Activated CD8-positive, alpha-beta memory T cell treated with anti-CD3 and anti-CD28 coated beads for 4 hours (primary cell): Measurements from ENCODE around the gene ZNF414.
A peak's percentile ranks its signal among the peaks of the same experiment; 100 is the strongest.
"Not testable (repeated sequence)": the region's sequence is repeated elsewhere in the genome, so short reads cannot be mapped to it uniquely, and the experiment has no call there.

ENCODE experiments used
- DNase-seq, 2 donors: peaks; one replicate each; pipeline ENCODE4 v3.0.0-alpha.2; 2020; ENCODE audit warnings: low read depth in 2 of 2

ZNF414 gene

DNA sequence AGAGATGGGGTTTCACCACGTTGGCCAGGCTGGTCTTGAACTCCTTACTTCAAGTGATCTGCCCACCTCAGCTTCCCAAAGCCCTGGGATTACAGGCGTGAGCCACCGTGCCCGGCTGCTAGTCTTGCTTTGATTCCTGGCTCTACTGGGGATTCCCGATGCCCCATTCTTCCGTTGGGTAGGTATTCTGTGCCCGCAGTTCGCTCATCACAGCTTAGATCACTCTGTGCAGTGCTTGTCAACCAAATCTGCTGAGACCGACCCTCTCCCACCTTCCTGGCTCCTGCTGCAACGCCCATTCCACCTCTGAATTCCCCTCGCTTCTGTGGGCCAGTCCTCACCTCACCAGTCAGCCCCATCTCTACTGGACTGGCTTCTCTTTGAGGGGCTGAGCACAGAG is 4.6 kb upstream of the ZNF414 start:
- DNase-seq: no peak

DNA sequence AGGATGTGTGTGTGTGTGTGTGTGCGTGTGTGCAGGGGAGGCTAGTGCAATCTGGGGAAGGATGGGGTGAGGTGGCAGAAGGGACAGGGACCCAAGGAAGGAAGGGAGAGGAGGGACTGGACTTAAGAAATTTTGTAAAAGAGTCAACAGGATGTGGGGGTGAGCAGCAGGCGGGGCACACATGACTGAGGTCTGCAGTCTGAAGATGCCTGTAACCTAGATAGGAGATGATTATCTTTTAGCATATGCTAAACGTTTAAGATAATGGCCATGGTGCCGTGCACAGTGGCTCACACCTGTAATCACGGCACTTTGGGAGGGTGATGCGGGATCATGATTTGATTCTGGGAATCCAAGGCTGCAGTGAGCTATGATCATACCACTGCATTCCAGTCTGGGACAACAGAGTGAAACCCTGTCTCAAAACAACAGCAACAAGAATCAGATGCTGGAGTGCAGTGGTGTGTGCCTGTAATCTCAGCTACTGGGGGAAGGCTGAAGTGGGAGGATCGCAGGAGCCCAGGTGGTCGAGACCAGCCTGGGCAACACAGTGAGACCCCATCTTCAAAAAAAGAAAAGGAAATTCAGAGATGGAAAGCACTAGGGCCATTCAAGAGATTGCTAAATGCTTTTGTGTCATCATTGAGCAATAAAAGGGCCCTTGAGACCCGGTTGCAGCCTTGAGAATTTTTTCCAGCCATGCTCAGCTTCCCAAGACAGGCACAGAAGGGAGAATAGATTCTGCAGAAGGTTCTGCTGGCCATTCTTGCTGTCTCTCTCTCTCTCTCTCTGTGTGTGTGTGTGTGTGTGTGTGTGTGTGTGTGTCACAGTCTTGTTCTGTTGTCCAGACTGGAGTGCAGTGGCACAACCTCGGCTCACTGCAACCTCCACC is 3.8 kb upstream of the ZNF414 start:
- DNase-seq: no peak

DNA sequence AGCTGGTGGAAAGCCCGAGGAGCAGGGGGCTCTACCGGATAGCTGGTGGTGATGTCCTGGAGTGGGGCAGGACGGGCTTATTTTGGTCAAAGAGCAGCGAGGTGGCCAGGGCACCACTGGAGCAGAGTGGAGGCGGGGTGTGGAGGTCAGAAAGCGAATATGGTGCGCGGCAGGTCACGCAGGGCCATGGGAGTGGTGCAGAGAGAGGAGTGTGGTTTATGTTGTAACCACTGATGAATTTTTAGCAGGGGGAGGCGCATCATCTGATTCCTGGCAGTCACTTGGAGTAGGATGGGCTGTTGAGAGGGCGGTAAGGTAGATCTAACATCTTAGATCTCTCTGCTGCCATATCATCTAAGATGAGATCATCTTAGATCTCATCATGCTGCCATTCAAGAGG is 1.4 kb upstream of the ZNF414 start:
- DNase-seq: peak; percentile 10 to 42

GRCh38 chr19:8514505-8515009 is 590 bp upstream of the ZNF414 start:
- not testable (repeated sequence) for DNase-seq

DNA sequence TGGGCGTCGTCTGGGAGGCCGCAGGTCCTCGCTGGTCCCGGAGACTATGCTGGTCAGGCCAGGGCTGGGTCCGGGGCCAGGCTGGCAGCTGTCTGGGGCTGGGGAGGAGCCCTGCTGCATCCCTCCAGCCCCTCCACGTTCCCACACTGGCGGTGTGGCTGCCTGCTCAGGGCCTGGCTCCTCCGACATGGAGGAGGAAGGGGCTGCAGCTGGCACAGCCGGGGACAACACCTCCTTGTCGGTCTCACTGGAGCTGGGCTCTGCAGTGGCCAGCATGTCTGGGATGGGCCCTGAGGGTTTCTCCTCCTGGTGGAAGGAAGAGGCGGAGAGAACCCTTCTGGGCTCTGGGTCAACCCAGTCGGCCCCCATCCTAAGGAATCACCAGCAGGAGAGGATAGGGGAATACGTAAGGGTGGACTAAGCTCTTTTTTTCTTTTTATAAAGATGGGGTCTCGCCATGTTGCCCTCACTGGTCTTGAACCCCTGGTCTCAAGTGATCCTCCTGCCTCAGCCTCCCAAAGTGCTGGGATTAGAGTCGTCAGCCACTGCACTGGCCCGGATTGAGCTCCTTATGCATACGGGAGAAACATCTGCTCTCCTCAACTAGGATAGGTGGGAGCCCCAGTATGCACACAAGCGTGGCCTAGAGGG is 806 bp downstream of the ZNF414 start:
- no peak for DNase-seq

GRCh38 chr19:8512115-8512967 is 1.6 kb downstream of the ZNF414 start:
- DNase-seq: no peak

DNA sequence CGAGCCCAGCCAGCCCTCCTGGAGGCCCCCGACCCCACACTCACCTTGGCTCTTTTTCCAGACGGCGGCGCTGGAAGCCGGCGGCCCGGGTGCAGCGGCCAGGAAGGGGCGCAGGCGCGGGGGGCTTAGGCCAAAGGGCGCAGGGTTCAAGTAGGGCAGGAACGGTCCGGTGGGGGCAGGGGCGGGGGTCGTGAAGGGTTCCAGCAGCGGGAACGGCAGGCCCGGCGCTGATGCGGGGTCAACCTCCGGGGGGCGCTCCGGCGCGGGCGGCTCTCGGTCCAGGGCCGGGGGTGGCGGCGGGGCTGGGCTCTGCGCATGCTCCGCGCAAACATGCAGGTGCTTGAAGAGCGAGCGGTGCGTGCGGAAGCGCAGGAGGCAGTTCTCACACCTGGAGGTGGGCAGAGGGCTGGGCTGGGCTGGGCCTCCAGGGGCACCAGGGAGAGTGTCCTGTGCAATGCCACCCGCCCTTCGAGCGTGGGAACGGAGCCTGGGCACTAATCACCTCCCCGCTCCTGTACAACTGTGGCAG is 2.3 kb downstream of the ZNF414 start:
- DNase-seq: no peak

- DNase-seq: no peak
Measured at GRCh38 chr19:8510589-8511115, 3.3 kb downstream of the ZNF414 start.

DNA sequence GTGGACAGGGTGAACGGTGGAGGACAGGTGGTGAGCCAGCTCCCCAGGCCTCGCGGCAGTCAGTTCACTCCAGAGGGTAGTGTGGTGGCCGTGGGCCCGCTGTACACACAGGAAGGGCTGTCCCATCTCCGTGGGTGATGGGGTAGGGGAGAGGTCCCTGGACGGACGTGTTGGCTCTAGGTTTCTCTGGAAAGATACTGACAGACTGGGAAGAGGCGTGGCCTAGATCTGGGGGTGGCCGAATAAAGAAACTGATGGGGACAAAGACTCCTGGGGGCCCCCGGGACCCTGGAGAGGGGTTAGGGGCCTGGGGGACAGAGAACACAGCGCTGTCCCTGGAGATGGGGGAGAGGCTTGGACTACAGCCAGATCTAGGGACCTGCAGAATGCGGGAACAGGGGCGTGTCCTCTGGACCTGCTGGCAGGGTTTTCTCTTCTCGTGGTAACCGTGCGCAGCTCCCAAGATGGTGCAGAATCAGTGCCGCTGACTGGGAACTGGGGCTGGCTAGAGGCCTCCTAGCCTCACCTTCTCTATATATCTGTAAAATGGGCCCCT is 7.5 kb downstream of the ZNF414 start:
- DNase-seq: no peak

- peak; percentile 22 to 54 for DNase-seq
Measured at GRCh38 chr19:8505680-8506401, 8.1 kb downstream of the ZNF414 start.

GRCh38 chr19:8504919-8505318 is 9.0 kb downstream of the ZNF414 start:
- no peak for DNase-seq

DNA sequence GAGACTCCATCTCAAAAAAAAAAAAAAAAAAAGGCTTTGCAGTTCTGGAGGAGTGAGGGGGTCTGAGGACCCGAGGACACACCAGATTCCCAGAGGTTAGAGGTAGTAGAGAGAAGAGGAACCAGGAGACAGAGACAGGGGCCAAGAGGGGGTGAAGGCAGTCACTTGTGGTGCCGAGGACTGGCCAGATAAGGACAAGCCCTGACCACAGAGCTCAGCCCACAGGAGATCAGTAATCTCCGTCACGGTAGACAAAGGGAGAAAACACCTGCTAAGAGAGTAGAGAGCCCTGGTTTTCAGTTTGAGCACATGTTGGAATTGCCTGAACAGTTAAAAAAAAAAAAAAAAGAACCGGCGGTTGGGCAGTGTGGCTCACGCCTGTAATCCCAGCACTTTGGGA is 9.8 kb downstream of the ZNF414 start:
- DNase-seq: no peak

DNA sequence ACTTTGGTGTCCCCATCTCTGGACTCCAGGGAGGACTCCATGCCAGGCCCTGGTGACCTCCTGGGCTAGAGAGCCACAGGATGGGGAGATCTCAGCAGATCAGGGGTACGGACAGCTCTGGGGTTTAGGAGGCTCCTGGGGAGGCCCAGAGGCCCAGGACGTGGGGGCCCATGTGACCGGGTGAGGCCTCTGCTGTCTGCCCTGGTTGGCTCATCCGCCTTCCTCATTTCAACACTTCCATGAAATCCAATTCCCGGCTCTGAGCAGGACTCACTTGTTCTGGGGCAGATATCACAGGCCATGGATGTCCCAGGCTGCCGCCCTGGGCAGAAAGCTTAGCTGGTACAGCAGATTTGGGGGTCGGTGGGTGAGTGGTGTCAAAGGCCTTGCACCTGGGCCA is 10.5 kb downstream of the ZNF414 start:
- DNase-seq: no peak

DNA sequence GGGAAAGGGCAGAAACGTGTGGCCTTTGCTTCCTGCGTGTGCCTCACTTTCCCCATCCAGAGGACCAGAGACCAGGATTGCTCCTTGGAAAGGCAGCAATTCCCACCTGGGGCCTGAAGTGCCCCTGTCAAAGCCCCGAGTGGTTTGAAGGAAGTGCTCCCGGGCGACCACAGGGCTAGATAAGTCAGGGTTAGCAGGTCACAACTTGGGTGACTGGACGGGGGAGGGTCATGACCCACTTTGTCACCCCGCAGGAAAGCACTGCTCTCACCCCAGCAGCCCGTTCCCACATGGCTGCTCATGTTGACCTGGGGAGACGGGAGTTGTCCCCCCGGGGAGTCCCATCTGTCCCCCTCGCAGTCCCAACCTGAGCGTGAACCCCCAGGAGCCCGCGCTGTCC is 12.0 kb downstream of the ZNF414 start:
- DNase-seq: no peak

GRCh38 chr19:8501516-8501915 is 12.5 kb downstream of the ZNF414 start:
- DNase-seq: no peak

GRCh38 chr19:8500158-8500557 is 13.8 kb downstream of the ZNF414 start:
- DNase-seq: no peak

- DNase-seq: no peak
Measured at GRCh38 chr19:8499048-8499833, 14.7 kb downstream of the ZNF414 start.

DNA sequence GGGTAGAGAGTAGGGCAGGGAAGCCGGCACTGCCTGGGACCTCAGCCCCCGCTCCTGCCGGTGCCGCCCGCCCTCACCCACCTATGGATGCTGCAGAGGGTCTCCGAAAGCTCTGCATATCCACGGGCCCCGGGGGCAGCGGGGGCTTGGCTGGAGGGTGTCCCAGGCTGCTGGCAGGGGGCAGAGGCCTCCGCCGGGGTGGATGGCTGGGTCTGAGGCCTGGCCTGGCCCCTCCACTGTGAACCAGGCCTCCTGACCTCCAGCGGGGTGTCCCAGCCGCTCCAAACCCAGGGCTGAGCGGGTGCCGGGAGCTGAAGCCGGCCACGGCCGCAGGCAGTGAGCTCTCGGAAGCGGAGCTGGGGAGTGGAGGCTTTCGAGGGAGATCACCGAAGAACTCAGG is 15.7 kb downstream of the ZNF414 start:
- no peak for DNase-seq

DNA sequence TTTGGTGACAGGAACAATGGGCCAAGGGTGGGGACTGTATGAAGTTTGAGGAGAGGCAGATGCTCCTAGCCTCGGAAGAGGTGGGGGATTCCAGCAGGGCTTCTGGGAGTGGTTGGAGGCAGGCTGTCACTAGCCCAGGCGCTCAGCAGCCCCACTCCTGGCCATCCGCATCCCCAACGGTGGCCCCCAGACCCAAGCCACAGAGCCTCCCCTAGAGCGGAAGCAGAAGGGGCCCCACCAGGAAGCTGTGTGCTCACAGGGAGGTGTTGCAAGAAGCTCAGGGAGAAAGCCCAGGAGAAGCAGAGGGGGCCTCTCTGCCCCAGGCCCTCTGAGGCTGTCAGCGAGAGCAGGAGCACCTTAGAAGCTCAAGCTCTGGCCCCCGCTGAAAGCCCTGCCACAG is 19.8 kb downstream of the ZNF414 start:
- DNase-seq: no peak

DNA sequence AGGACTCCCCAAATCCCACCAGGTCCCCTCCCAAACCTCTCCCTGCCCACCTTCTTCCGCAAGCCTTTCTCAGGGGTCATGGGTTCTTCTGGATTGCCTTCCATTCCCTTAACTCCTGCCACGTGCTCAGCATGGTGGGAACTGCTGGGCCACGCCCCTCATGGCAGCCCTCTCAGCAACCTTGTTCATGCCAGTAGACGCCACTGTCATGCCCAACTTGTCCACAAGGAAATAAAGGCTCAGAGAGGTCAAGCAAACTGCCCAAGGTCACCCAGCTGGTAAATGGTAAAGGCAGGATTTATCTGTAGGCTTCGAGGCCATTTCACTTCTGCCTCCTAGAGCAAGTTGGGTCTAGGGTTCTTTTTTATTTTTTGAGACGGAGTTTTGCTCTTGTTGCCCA is 22.4 kb downstream of the ZNF414 start:
- DNase-seq: no peak
